ENCODE measurements around the gene SREBF2.

DNA sequence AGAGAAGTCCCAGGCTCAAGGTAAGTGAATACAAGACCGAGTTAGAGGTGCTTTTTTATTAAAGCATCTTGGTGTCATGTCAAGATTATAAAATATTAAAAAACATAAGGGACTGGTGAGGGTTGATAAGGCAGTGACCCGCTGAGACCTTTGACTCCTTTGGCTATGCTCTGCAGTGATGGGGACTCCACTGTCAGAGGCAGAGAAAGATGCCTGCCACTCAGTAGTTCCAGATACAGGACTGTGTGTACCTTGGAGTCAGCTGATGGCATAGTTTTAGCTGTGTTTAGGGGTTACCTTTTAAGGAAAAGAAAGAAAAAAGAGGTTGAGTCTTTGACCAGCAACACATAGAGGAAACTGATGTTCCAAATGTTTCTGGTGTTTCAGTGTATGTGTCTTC, 41.2 kb downstream of the SREBF2 start:
- TF ChIP-seq, protein P1, sequence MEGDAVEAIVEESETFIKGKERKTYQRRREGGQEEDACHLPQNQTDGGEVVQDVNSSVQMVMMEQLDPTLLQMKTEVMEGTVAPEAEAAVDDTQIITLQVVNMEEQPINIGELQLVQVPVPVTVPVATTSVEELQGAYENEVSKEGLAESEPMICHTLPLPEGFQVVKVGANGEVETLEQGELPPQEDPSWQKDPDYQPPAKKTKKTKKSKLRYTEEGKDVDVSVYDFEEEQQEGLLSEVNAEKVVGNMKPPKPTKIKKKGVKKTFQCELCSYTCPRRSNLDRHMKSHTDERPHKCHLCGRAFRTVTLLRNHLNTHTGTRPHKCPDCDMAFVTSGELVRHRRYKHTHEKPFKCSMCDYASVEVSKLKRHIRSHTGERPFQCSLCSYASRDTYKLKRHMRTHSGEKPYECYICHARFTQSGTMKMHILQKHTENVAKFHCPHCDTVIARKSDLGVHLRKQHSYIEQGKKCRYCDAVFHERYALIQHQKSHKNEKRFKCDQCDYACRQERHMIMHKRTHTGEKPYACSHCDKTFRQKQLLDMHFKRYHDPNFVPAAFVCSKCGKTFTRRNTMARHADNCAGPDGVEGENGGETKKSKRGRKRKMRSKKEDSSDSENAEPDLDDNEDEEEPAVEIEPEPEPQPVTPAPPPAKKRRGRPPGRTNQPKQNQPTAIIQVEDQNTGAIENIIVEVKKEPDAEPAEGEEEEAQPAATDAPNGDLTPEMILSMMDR (conservative IDR thresholded peaks at IDR 0.05; ENCODE audit: low read length), result no peak
- TF ChIP-seq EZH2phosphoT487 (IDR thresholded peaks at IDR 0.05; ENCODE audit: borderline replicate concordance), result no peak

All from Loucy (cell line).